A549 (cell line): ENCODE results near the gene TSPEAR. TPM values are rescaled to one million over a fixed set of nuclear protein-coding genes. Genes with fewer than 3 reads are reported as not detected.

Source experiments
- ATAC-seq, 2 experiments: fragments of 200-7000 bp in 1 of 2; fragments of >200 bp in 1 of 2; cut with Nextera tagmentation in 1 of 2; cut with Tn5 transposase in 1 of 2; 3 replicates each; pipeline versions ENCODE4 v1.8.0 to v1.9.1; 2018 to 2020; ENCODE audit warnings: mild to moderate bottlenecking in 1 of 2, moderate library complexity in 1 of 2
- CTCF ChIA-PET: fragments of 300-600 bp; sonication (Branson Sonifier 250); formaldehyde crosslinking; extraction: SDS; loops from one replicate; lab custom pipeline; 2021; ENCODE audit warnings: antibody characterized with exemption, inconsistent platforms; lab: Yijun Ruan, JAX
- POLR2A ChIA-PET: fragments of 350-600 bp; formaldehyde crosslinking; extraction: SDS; loops from one replicate; lab custom pipeline; 2021; ENCODE audit warnings: antibody characterized with exemption, inconsistent platforms; lab: Yijun Ruan, JAX
- DNase-seq, 2 experiments: peaks; one replicate each; pipeline versions ENCODE4 v3.0.0 to v3.0.0-alpha.2; 2011 to 2016; ENCODE audit warnings: low read depth in 1 of 2, low spot score in 1 of 2
- FAIRE-seq: peaks from 2 replicates; lab custom pipeline; 2011; peaks lifted over from hg19 to GRCh38; lab: Jason Lieb, UNC
- H3K27ac ChIP-seq, 2 experiments: fragments of >200 bp; sonication (Bioruptor Twin); formaldehyde crosslinking; 3 replicates each; pipeline ENCODE4 v1.5.1; 2016 to 2017
- H3K4me1 ChIP-seq: fragments of >200 bp; sonication (Bioruptor Twin); formaldehyde crosslinking; 3 replicates; pipeline ENCODE4 v1.6.1; 2016
- H3K4me2 ChIP-seq: fragments of >200 bp; sonication (Bioruptor Twin); formaldehyde crosslinking; 3 replicates; pipeline ENCODE4 v1.6.1; 2016
- H3K4me3 ChIP-seq: fragments of >200 bp; sonication (Bioruptor Twin); formaldehyde crosslinking; 3 replicates; pipeline ENCODE4 v1.5.1; 2016
- H3K9me3 ChIP-seq: fragments of >200 bp; sonication (Bioruptor Twin); formaldehyde crosslinking; 3 replicates; pipeline ENCODE4 v1.6.1; 2016
- CHD4 ChIP-seq: fragments of 200-600 bp; sonication (generic); IDR thresholded peaks from 2 replicates; pipeline ENCODE4 v1.6.1; 2016; ENCODE audit warnings: antibody characterized with exemption, mild to moderate bottlenecking, borderline replicate concordance
- EP300 ChIP-seq, 2 experiments: fragments of >200 bp; sonication (Bioruptor Twin); formaldehyde crosslinking; IDR thresholded peaks; 2 replicates in 1 of 2; 3 replicates in 1 of 2; pipeline ENCODE4 v1.6.1; 2016 to 2017
- ESRRA ChIP-seq: fragments of 150-350 bp; IDR thresholded peaks from 2 replicates; pipeline ENCODE4 v1.6.1; 2014; ENCODE audit warnings: mild to moderate bottlenecking, low read length, borderline replicate concordance
- HDAC2 ChIP-seq: fragments of 200-600 bp; sonication (generic); IDR thresholded peaks from 2 replicates; pipeline ENCODE4 v1.6.1; 2016
- KDM5A ChIP-seq: fragments of 200-600 bp; sonication (generic); IDR thresholded peaks from 2 replicates; pipeline ENCODE4 v1.6.1; 2016; ENCODE audit warnings: antibody characterized with exemption, mild to moderate bottlenecking
- MYC ChIP-seq: IDR thresholded peaks from 2 replicates; pipeline ENCODE4 v1.6.1; 2012; ENCODE audit warnings: mild to moderate bottlenecking, inconsistent platforms, low read length, improper control_type of control experiment, borderline replicate concordance
- NPAS2 ChIP-seq: fragments of 250-450 bp; sonication (Bioruptor Pico); IDR thresholded peaks from 2 replicates; pipeline ENCODE4 v1.8.0; 2022; ENCODE audit warnings: mild to moderate bottlenecking, moderate library complexity, borderline replicate concordance
- POLR2AphosphoS2 ChIP-seq: conservative IDR thresholded peaks from 2 replicates; pipeline ENCODE4 v1.6.1; 2012; ENCODE audit warnings: low read length, improper control_type of control experiment, inconsistent platforms
- RAD21 ChIP-seq, 2 experiments: fragments of >200 bp in 1 of 2; sonication (Bioruptor Twin) in 1 of 2; formaldehyde crosslinking in 1 of 2; IDR thresholded peaks in 1 of 2; conservative IDR thresholded peaks in 1 of 2; 2 replicates in 1 of 2; 3 replicates in 1 of 2; pipeline ENCODE4 v1.6.1; 2012 to 2018; ENCODE audit warnings: inconsistent platforms in 1 of 2
- RNF2 ChIP-seq: fragments of 200-600 bp; sonication (generic); IDR thresholded peaks from 2 replicates; pipeline ENCODE4 v1.6.1; 2016; ENCODE audit warnings: low read depth, mild to moderate bottlenecking, antibody characterized with exemption, moderate library complexity, borderline replicate concordance
- ZC3H11A ChIP-seq: fragments of 450-650 bp; IDR thresholded peaks from 2 replicates; pipeline ENCODE4 v1.6.1; 2014; ENCODE audit warnings: antibody characterized with exemption, mild to moderate bottlenecking
- WGBS: methylation state at CpG from one replicate; pipeline ENCODE4 v1.1.6; 2017; ENCODE audit errors: missing lambda C conversion rate; 5-methylcytosine and 5-hydroxymethylcytosine counted together
- polyA plus RNA-seq, 4 experiments: library from polyadenylated mRNA; depleted of rRNA in 3 of 4; stranded (reverse); fragments of >200 nt; fragmentation: RNase III in 1 of 4; extraction: RNeasy Plus Mini Kit Qiagen cat#74134 plus additional on column Dnase treatment in 1 of 4; gene quantifications; 2 replicates in 3 of 4; 3 replicates in 1 of 4; pipeline ENCODE4 v1.2.3, GENCODE V29; 2011 to 2017
- TF ChIP-seq, protein P1 (sequence below): fragments of 200-600 bp; sonication (generic); IDR thresholded peaks from 2 replicates; pipeline ENCODE4 v1.6.1; 2016; ENCODE audit warnings: antibody characterized with exemption, mild to moderate bottlenecking, moderate library complexity
- TF ChIP-seq, protein P2 (sequence below): IDR thresholded peaks from 2 replicates; pipeline ENCODE4 v1.6.1; 2012; ENCODE audit warnings: low read depth, borderline replicate concordance
- TF ChIP-seq, protein P3 (sequence below): fragments of 150-350 bp; IDR thresholded peaks from 2 replicates; pipeline ENCODE4 v1.6.1; 2014; ENCODE audit warnings: low read depth, mild to moderate bottlenecking, low read length

The TSPEAR gene
- polyA plus RNA-seq, 2 of the 4 experiments (the other 2 are of a cell fraction), result not detected

DNA sequence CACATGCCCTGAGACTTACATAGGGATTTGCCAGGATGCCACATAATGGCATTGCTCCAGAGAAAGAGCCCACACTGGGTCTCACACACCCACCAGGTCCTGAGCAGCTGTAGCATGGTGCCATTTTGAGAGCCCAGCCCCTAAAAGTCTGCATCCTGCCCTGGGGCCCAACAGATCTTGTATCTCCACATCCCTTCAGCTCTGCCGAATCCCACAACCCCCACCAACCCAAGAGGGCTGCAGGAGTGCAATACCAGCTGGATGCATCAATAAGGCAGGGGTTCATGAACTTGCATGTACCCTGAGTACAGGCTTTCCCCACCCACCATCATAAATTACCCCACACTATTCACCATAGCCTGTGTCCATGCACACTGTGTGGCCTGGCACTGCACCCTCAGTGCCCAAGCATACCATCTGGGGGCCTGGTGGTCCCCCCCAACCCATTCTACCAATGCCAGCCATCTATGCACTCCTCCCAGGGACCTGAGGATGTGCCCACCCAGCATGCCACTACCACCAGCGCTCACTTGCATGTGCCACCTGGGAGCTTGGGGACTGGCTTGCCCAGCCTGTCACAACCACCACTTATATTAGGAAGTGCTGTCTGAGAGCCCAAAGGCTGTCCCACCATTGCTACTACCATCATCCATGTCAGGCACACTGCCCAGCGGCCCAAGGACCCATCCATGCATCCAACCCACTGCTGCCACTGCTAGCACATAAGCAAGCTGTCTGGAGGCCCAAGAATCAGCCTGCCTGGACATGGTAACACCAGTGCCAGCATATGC, 40.5 kb downstream of the TSPEAR start:
- ChIA-PET CTCF (interaction anchor here (0.6 kb wide), 1 partner anchor 1469 kb away, joined by 3 read pairs; no protein-coding TSS in a partner anchor), POLR2A (no interaction called here)
- 13% methylated on average over 3 of the region's 3 CpGs for WGBS
- no peaks in the 10 kb centered on the region for H3K4me1 ChIP-seq
- FAIRE-seq, result no peak
- no peak overlapping the region for H3K4me2 ChIP-seq
- H3K27ac ChIP-seq, result no peak overlapping the region
- DNase-seq, result no peak
- TF ChIP-seq CHD4 (no peak), POLR2AphosphoS2 (no peak), KDM5A (no peak), NPAS2 (CRISPR knock-in tag) (no peak), RAD21 (conservative IDR thresholded peaks at IDR 0.05 in 1 of 2, IDR thresholded peaks at IDR 0.05 in 1 of 2) (no peak), EP300 (IDR thresholded peaks at IDR 0.05) (no peak), ESRRA (no peak), MYC (no peak)
- TF ChIP-seq, protein P1, sequence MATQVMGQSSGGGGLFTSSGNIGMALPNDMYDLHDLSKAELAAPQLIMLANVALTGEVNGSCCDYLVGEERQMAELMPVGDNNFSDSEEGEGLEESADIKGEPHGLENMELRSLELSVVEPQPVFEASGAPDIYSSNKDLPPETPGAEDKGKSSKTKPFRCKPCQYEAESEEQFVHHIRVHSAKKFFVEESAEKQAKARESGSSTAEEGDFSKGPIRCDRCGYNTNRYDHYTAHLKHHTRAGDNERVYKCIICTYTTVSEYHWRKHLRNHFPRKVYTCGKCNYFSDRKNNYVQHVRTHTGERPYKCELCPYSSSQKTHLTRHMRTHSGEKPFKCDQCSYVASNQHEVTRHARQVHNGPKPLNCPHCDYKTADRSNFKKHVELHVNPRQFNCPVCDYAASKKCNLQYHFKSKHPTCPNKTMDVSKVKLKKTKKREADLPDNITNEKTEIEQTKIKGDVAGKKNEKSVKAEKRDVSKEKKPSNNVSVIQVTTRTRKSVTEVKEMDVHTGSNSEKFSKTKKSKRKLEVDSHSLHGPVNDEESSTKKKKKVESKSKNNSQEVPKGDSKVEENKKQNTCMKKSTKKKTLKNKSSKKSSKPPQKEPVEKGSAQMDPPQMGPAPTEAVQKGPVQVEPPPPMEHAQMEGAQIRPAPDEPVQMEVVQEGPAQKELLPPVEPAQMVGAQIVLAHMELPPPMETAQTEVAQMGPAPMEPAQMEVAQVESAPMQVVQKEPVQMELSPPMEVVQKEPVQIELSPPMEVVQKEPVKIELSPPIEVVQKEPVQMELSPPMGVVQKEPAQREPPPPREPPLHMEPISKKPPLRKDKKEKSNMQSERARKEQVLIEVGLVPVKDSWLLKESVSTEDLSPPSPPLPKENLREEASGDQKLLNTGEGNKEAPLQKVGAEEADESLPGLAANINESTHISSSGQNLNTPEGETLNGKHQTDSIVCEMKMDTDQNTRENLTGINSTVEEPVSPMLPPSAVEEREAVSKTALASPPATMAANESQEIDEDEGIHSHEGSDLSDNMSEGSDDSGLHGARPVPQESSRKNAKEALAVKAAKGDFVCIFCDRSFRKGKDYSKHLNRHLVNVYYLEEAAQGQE, result no peak
- TF ChIP-seq, protein P2, sequence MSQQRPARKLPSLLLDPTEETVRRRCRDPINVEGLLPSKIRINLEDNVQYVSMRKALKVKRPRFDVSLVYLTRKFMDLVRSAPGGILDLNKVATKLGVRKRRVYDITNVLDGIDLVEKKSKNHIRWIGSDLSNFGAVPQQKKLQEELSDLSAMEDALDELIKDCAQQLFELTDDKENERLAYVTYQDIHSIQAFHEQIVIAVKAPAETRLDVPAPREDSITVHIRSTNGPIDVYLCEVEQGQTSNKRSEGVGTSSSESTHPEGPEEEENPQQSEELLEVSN, result no peak
- H3K9me3 ChIP-seq, result peaks cover 9% of the 10 kb centered on the region; the same call in 1 of the 3 replicates
- H3K4me3 ChIP-seq, result no peak overlapping the region
- ATAC-seq, result no peak

DNA sequence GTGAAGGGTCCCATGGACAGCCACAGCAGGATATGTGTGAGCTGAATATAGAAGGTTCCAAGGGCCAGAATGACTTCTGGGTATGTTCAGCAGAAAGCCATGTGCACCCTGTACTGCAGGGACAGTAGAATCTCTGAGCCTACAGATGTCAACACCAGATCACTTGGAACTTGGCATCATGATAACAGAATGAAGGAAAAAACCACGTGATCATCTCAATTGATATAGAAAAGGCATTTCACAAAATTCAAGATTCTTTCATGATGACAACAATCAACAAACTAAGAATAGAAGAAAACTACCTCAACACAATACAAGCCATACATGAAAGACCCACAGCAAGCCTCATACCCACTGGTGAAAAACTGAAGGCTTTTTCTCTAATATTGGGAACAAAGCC, 43.8 kb downstream of the TSPEAR start:
- no peak overlapping the region for H3K4me3 ChIP-seq
- CTCF ChIA-PET, result interaction anchor here (1.5 kb wide), 1 partner anchor 16 kb away, joined by 3 read pairs; no protein-coding TSS in a partner anchor
- POLR2A ChIA-PET, result no interaction called here
- 0% methylated on average over 1 of the region's 1 CpG for WGBS
- no peak for TF ChIP-seq HDAC2
- TF ChIP-seq RNF2, result no peak
- TF ChIP-seq ZC3H11A, result no peak
- TF ChIP-seq, protein P3, sequence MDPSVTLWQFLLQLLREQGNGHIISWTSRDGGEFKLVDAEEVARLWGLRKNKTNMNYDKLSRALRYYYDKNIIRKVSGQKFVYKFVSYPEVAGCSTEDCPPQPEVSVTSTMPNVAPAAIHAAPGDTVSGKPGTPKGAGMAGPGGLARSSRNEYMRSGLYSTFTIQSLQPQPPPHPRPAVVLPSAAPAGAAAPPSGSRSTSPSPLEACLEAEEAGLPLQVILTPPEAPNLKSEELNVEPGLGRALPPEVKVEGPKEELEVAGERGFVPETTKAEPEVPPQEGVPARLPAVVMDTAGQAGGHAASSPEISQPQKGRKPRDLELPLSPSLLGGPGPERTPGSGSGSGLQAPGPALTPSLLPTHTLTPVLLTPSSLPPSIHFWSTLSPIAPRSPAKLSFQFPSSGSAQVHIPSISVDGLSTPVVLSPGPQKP, result no peak
- TF ChIP-seq, protein P1, result no peak
- peaks cover 14% of the 10 kb centered on the region; the same call in 2 of the 3 replicates for H3K9me3 ChIP-seq
- H3K27ac ChIP-seq, result no peak overlapping the region
- no peak for FAIRE-seq
- H3K4me2 ChIP-seq, result no peak overlapping the region
- DNase-seq, result no peak
- no peaks in the 10 kb centered on the region for H3K4me1 ChIP-seq
- no peak for ATAC-seq
